ELR (cell line): Measurements from ENCODE around the gene KCNQ1.

ENCODE experiments used
- DNase-seq: peaks from one replicate; pipeline ENCODE4 v3.0.0-alpha.2; 2015; ENCODE audit warnings: low read depth

KCNQ1 gene

DNA sequence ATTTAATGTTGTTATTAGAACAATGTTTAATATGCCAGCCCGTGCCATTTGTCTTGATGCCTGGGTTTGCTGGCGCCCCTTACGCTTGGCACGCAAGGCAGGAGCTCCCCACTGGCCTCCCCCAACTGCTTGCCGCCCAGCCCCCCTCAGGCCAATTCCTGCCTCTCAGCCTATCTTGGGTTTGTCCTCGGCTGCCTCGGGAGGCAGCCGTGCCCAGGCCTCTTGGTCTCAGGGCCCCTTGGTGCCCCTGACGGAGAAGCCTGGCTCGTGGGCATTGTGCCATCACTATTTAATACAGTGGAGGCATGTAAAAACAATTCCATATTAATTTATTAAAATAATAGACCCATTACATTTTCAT lies 135.2 kb downstream of the KCNQ1 start:
- no peak for DNase-seq

DNA sequence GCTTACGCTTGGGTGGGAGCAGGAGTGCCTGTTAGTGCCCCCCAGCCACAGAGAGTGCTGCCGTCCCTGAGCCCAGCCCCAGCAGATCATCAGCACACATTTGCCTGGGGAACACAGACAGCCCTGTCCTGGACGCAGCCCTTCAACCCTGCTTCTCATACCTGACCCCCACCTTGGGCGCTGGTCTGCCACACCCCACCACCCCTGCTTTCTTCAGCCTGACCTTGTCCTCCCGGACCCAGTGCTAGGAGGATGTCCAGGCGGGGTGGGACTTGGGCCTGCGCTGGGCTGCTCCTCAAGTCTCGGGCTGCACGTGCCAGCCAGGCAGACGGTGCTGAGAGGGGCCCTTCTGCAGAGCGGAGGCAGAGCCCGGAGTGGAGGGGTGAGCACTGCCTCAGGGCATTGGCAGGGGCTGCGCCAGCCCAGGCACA lies 135.8 kb downstream of the KCNQ1 start:
- no peak for DNase-seq

DNA sequence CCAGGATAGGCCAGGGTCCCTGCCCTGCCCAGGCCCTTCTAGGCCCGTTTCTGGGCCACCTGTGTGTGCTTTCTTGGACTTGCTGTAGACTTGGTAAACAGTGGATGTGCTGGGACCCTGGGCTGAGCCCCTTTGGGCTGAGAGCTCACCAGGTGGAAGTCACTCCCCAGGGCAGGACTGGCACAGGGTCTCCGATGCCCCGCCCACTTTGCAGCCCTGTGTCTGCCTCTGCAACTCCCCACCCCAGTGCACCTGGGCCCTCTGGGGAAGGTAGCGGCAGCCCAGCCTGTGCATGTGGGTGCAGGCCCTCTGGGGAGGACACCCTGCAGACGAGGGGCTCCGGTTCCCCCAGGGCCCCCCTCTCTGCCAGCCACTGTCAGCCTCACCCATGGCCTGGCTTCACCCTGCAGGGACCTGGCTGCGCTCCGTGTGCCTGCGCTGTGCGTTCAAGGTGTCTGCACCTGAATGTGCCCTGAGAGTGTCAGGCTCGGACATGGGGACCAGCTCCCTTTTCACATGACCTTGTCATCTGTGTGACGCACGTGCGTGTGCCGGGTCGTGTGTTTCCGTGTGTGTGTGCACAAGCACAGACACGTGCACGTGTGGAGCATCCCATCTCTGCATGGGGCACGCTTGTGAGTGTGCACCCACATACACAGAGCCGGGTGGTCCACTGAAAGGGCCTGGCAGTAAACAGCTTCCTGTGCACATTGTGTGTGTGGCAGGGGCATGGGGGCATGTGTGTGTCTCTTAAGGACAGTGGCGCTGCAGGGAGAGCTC lies 136.5 kb downstream of the KCNQ1 start:
- no peak for DNase-seq

DNA sequence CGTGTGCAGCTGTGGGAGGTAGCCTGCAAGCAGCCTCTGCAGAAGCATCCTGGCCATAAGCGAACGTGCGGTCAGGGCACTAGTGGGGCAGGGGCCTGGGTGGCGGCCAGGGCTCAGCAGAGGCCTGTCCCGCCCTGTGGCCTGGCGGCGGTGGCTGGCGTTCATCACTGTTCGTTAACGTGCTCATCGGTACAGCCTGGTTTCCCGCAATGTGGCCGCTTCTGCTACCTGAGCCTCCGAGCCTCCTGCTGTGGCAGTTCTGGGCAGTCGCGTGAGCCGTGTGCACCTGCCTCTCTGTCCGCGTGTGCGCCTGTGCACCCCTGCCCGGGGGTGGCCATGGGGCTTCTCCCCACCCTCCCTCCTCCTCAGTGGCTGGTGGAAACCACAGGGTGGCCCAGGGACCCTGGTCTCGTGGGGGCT lies 137.1 kb downstream of the KCNQ1 start:
- no peak for DNase-seq

DNA sequence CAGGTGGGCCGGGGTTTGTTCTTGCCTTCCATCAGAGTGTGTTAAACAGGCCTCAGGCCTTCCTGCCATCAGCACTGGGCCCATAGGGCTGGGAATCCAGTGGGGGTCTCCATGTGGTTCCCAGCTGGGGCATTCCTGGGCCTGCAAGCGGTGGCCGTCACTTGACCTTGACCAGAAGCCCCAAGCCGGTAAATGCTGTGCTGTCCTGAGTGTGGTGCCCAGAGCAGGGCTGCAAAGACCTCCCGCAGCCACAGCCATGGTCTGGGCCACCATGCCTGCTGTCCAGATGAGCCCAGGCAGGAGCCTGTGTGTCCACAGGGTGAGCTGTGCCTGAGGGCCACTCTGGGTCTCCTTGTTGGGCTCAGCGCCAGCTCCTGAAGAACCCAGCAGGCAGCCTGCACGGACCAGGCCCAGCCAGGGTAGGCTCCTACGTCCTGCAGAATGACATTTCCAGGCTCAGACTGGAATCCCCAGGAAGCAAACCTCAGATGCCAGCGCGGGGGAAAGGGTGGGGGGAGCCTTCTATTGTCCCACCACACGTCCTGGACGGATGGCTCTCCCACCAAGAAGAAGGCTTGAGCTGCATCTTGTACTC lies 137.6 kb downstream of the KCNQ1 start:
- no peak for DNase-seq

DNA sequence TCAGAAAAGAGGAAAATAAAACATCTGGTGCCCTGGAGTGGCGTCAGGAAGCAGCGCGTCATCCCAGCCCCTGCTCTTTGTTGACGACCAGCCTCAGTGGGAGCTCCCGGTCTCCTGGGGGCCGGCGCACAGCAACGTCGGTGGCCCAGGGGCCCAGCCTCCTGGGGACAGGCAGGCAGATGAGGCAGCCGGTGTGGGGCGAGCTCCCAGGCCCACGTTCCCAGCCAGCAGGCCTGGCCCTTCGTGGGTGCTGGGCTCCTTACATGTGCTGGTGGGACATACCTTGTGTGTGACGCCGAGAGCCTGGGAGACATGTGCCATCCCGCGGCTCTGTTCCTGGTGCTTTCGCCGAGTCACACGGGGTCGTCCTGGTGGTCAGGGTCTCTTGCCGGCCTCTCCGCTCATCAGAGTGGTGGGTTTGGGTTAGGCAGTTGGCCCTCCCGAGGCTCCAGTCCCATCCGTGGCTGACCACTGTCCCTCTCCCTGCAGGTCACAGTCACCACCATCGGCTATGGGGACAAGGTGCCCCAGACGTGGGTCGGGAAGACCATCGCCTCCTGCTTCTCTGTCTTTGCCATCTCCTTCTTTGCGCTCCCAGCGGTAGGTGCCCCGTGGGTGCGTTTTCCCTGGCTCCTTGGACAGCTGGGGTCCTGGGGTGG lies 138.3 kb downstream of the KCNQ1 start:
- DNase-seq: no peak

DNA sequence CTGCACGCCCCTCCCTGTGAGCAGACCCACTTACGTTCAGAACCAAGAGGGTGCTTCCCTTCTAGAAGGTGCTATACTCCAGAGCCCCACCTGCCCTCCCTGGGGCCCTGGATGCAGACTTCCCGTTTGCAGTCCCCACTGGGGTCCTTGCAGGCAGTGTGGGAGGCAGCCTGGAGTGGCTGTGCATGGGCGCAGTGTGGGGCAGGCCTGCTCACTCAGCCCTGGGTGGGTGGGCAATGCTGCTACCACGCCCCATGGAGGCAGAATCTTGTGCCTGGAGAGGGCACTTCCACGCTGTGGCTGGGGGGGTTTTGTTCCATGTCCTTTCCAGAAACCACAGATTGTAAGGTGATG lies 138.8 kb downstream of the KCNQ1 start:
- no peak for DNase-seq

DNA sequence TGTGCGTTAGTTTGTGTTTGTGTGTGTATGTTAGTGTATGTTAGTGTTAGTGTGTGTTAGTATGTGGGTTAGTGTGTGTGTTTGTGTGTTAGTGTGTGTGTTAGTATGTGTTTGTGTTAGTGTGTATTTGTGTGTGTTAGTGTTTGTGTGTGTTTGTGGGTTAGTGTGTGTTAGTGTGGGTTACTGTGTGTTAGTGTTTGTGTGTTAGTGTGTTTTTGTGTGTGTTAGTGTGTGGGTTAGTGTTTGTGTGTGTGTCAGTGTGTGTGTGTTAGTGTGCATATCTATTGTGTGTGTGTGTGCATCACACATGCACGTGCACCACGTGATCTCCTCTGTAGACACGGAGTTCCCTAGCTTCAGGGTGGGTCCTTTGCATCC lies 139.6 kb downstream of the KCNQ1 start:
- no peak for DNase-seq

DNA sequence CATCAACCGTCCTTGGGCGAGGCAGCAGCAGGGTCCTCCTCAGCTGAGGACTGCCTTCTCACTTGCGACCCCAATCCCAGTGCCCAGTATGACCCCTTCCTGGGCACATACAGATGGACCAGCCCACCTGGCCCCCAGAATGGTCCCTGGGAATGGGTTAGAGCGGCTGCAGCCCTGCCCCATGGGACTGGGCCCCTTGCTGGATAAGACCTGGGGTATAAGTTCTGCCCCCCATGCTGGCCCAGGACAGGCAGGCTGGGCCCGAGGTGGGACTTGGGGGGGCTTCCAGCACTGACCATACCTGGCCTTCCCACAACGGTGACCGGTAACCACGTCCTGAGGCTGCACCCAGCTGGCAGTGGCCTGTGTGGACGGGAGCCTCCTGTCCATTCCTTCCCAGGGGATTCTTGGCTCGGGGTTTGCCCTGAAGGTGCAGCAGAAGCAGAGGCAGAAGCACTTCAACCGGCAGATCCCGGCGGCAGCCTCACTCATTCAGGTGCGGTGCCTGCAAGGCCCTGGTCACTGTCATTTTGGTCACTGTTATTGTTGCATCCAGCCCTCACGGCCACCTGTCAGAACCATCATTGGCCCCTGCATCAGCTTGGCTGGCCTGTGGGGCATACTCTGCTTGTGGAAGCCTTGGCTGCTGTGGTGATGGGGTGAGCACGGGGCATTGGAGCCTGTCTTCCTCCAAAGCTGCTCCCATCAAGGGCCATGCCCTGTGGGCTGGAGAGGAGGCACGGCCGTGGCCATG lies 140.2 kb downstream of the KCNQ1 start:
- DNase-seq: no peak

DNA sequence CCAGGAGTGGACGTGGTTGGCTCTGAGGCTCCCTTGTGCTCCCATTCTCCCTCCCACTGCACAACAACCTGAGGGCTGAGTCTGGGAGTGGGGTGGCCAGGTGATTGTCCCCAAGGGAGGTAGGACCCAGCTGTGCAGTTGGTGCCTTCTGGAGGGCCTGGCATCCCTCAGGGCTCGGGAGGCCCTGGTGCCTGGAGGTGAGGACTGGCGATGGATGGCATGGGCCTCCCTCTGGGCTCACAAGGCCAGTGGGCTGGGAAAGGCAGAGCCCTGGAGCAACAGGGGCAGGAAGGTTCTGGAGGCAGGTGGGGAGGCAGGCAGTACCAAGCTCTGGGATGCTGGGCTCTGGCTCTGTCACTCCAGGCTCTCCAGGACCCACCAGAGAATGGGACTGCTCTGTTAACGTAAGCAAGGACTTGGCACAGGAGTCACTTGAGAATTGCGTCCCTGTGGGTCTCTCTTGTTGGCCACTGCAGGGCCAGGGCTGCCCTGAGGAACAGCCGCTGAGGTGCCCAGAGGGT lies 140.8 kb downstream of the KCNQ1 start:
- DNase-seq: no peak

DNA sequence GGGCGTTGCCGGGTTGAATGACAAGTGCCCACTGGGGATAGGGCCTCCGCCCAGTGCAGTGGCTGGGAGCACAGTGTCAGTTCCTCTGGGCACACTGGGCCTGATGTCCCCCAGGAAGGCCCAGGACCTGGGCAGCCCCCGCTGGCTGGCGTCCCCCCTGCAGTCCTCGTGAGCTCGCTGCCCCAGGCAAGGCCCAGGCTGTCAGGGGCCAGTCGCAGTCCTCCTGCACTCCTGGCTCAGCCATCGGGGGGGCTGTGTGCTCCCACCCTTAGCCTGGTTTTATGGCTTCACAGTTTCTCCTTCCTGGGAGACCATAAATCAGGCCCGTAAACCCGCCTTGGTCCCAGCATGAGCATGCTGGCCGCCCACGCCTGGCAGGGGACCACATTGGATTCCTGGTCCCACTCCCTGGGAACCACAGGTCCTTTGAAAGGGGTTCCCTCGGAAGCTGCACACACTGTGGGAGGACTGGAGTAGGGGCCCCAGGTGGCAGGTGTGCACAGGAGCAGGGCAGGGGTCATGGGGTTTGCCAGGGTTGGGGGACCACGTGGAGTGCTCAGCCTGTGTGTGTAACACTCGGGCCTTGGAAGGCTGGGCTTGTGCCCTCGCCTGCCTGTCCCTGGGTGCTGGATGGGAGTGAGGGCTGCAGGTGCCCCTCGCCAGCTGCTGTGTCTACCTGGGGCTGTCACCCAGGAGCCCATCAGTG lies 141.4 kb downstream of the KCNQ1 start:
- no peak for DNase-seq

DNA sequence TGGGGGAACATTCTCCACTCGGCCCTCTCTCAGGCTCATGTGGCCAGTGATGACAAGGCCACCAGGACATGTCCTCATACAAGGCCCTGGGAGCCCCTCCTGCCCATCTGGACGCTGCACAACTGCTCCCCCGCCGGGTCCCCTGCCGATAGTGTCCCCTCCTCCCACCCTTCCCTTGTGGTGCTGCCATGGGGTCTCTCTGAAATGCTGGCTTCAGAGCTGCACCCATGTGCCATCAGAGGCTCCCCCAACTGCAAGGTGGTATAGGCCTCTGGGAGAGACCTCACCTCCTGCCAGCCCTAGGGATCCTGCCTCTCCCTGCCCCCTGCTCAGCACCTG lies 142.0 kb downstream of the KCNQ1 start:
- DNase-seq: no peak

DNA sequence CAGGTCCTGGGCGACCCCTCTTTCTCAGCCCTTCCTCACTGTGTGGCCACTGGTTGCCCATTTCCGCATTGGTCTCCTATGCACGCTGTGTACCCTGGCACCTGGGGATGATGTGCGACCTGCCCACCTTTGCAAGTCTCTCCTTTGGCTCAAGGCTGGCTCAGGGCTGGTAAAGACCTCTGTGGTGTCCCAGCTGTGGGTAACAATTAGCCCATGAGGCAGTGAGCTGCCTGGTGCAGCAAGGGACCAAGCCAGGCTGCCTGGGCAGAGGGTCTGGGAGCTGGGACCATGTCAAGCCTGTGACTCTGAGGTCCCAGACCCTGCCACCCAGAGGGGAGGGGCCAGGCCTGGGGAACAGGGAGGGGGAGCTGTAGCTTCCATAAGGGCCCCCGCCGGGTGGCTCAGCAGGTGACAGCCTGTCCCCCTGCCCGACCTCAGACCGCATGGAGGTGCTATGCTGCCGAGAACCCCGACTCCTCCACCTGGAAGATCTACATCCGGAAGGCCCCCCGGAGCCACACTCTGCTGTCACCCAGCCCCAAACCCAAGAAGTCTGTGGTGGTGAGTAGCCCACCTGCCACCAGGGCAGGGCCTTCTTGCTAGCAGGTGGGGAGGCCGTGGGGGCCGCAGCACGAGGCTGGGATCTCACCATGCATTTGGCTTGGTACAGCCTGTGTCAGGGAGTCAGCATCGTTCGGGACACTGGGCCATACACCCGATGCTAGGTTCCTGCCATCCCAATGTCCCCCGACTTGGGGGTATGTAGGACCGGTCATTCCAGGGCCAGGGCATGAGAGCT lies 142.5 kb downstream of the KCNQ1 start:
- DNase-seq: no peak

DNA sequence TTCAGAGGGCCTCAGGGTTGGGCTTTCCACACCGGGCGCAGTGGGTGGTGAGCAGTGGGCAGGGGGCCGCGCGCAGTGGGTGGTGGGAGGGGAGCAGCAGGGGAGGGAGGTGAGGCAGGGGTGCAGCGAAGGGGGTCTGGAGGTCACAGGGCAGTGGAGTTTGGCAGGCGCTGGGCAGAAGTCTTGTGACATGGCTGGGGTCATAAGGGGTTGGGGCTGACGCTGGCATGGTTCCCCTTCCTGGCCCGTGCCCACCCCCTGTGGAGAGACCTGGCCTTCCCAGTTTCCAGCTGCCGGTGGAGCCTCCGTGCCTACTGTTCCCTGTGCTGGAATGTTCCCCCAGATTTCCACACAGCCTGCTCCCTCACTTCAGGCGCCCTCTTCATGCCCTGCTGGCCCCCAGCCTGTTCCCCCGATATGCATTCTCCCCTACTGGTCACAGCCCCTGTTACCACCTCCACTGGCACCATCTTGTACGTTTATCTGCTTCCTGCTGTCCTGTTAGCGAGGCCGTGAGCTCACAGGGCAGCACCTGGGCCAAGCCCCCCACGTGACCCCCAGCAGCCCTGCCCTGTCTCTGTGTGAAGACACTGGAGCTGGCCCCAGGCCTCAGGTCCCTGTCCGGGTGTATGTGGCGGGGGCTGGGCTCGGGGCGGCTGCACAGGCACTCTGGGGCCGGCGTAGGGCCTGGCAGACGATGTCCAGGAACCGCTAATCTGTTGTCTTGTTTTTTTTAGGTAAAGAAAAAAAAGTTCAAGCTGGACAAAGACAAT lies 143.4 kb downstream of the KCNQ1 start:
- no peak for DNase-seq

DNA sequence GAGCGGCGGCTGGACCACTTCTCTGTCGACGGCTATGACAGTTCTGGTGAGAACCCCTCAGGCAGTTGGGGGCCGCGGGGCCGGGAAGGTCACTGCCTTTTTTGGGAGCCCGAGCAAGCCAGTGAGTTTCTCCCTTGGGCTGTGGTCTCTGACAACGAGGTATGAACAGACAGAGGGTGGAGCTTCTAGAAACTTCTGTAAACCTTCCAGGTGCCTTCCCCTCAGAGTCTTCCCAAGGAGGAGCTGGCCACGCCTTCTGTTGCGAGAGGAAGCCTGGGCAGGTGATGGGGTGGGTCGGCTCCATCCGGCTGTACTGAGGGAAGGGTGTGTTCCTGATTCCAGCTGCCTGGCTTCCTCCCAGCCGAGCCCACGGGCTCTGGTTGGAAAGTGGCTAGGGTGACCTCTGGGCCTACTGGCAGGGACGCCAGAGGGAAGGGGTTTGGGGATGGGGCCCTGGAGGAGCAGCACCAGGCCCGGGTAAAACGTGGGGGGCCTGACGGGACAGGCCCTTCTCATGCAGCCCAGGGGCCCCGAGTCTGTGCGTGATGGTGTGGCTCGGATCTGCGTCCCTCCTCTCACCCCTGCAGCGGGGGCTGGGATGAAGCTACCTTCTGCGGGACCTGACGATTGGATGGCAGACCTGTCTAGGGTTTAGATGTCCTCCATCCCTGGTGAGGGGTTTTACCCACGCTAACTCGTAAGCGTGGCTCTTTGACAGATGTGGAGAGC lies 144.2 kb downstream of the KCNQ1 start:
- DNase-seq: no peak

DNA sequence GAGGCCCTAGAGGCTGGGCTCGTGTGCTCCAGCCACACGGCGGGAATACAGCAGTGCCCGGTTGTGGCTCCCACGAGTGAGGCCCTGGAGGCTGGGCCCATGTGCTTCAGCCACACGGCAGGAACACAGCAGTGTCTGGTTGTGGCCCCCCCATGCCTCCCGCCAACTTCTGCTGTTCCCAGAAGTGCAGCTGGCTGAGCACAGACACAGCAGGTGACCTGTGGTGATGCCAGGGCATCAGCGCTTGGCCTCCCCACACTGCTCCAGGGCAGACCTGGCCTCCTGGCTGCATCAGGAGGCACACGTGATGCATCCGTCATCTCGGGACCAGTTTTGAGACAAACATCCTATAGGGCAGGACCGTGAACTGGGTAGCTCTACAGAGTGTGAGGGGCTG lies 144.7 kb downstream of the KCNQ1 start:
- no peak for DNase-seq

DNA sequence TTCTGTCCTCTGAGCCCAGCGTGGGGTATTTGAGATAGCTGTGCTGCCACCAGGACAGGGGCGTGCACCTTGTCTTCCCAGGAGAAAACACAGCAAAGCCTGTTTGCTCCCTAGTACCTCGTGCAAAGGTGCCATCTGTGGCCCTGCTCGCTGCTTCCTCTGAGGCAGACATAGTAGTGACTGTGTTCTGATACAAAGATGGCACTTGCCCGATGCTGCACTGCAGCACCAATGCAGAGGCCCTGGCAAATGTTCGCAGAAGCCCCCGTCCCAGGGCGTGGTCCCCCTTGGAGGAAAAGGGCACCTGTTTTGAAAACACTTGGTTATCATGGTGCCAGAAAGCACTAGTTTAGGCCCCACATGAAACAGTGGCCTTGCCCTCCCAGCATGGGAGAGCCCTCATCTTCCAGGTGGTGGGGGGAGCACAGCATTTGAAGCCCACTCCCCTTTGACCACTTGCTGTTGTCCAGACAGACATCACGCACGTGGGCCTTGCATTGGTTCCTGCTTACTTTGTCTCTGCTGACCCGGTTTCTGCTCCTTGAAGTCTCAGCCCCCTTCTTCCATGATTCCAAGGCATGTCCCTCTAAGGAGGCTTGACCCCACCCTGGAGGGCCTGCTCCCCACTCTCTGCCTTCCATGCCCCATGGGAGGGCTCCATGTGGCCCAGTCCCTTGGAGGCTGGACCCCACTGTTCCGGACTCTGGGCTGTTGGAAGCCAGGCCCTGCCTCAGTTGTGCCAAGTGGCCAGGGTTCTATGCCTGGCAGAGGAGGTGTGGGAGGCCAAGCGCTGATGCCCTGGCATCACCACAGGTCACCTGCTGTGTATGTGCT lies 145.5 kb downstream of the KCNQ1 start:
- DNase-seq: no peak

DNA sequence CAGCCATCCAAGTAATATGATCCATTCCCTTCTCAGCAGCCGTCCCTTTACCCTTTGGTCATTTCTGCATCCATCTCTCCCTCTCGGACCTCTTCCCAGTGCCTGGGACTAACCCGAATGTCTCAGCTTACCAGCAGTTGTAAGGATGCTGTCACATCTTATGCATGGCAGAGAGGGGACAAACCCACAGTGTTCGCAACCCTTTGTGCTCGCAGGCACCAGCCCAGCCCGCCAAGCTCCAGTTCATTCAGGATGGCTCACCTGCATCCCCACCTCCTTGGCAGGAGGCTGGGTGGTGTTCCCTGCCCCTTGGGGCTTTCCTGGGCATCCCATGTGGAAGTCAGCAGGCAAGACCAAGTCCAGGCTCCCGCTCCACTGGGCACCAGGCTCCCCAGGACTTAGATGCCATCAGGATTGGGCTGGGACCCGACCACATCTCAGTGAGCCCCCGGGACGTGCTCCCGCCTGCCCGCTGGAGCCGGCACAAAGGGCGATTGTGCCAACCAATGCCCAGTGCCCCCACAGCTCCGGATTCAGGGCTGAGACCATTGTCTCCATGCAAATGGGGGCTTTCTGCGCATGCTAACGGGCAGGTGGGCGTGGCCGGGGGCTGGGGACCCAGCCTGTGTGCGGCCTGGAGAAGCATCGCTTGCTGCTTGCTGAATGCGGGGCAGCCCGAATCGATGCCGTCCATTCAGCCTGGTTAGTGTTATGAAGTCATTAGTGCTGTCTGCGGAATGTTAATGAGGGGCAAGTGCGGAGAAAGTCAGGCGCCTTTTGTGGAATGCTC lies 146.4 kb downstream of the KCNQ1 start:
- DNase-seq: no peak
